ENCODE data around the gene RAB35. TPM values are rescaled to one million over a fixed set of nuclear protein-coding genes. Genes with fewer than 3 reads are reported as not detected.

RAB35 gene
- total RNA-seq, 1 experiment from 2014 or later: 57.1 TPM

DNA sequence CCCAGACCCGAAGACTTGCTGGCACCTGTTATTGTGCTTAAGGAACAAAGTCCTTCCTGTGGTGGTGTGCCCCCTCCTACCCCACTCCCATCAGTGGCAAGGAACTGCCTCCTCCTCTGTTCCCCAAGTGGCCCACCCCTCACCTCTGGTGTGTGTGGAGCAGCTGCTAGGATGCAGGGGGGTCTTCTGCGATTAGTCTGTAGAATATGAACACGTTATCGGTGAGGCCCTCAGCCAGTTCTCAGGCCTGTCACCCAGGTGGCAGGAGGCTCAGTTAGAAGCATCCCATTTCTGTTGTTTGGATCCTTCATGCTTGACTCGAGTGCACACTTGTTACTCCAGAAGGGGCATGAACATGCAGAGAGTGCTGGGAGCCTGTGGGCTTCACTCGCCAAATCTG lies 39.3 kb downstream of the RAB35 start:
- Histone ChIP-seq H3K9ac (ENCODE audit: low read length) (no peak overlapping the region), H3K9me2 (ENCODE audit: insufficient read depth) (no peaks in the 10 kb centered on the region), H3K4me3 (replicated peaks in 1 of 2; ENCODE audit: low read depth in 1 of 2, low read length in 2 of 2) (no peak overlapping the region), H3K79me2 (ENCODE audit: insufficient read depth, low read length) (no peaks in the 10 kb centered on the region), H3K9me3 (ENCODE audit: control insufficient read depth in 1 of 2, insufficient read depth in 1 of 2, low read depth in 1 of 2, low read length in 2 of 2) (no peaks in the 10 kb centered on the region), H4K20me1 (ENCODE audit: insufficient read depth) (no peaks in the 10 kb centered on the region), H2AFZ (ENCODE audit: low read depth, low read length, poor library complexity, severe bottlenecking) (no peak overlapping the region), H3K27ac (ENCODE audit: low read depth, low read length) (no peak overlapping the region), H3K4me2 (ENCODE audit: low read length) (no peak overlapping the region), H3K27me3 (ENCODE audit: insufficient read depth, low read length) (no peaks in the 10 kb centered on the region), H3K4me1 (ENCODE audit: control insufficient read depth in 1 of 2, insufficient read depth in 2 of 2, low read length in 2 of 2) (peaks cover 17 to 22% of the 10 kb centered on the region in 2 experiments), H3K36me3 (ENCODE audit: control insufficient read depth in 1 of 2, insufficient read depth in 2 of 2, low read length in 2 of 2) (no peaks in the 10 kb centered on the region; a peak in 1 of 4 replicates)
- no TSS peak for BruUV-seq (replicated peaks)
- DNase-seq (ENCODE audit: low read depth, low spot score): no peak
- ATAC-seq: no peak
- ChIA-PET RAD21 (ENCODE audit: low non-redundant PET in 1 of 2, low total read pairs in 2 of 2, uncharacterized antibody in 2 of 2, unreplicated experiment in 2 of 2) (no interaction called here), POLR2A (no interaction called here), CTCF (interaction anchor here (1.0 kb wide), 1 partner anchor 10 kb away, joined by 3 read pairs; no protein-coding TSS in a partner anchor)
- intact Hi-C loops (cut with micrococcal nuclease): no loop called here
- no peak for TF ChIP-seq EZH2 (IDR thresholded peaks at IDR 0.05)
- TF ChIP-seq SIN3A (IDR thresholded peaks at IDR 0.05; ENCODE audit: low read depth): no peak
- no peak for TF ChIP-seq RAD21 (IDR thresholded peaks at IDR 0.05; ENCODE audit: low read depth)
- TF ChIP-seq CBX3 (IDR thresholded peaks at IDR 0.05; ENCODE audit: low read depth): no peak
- TF ChIP-seq, protein P1, sequence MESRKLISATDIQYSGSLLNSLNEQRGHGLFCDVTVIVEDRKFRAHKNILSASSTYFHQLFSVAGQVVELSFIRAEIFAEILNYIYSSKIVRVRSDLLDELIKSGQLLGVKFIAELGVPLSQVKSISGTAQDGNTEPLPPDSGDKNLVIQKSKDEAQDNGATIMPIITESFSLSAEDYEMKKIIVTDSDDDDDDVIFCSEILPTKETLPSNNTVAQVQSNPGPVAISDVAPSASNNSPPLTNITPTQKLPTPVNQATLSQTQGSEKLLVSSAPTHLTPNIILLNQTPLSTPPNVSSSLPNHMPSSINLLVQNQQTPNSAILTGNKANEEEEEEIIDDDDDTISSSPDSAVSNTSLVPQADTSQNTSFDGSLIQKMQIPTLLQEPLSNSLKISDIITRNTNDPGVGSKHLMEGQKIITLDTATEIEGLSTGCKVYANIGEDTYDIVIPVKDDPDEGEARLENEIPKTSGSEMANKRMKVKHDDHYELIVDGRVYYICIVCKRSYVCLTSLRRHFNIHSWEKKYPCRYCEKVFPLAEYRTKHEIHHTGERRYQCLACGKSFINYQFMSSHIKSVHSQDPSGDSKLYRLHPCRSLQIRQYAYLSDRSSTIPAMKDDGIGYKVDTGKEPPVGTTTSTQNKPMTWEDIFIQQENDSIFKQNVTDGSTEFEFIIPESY (IDR thresholded peaks at IDR 0.05; ENCODE audit: extremely low read depth, insufficient replicate concordance, low read length): no peak
- no peak for TF ChIP-seq CEBPB (IDR thresholded peaks at IDR 0.05; ENCODE audit: low read depth)
- TF ChIP-seq SRF (IDR thresholded peaks at IDR 0.05; ENCODE audit: low read depth): no peak
- no peak for TF ChIP-seq YY1 (IDR thresholded peaks at IDR 0.05; ENCODE audit: extremely low read depth, insufficient replicate concordance, low read depth, low read length)
- no peak for TF ChIP-seq EZH2phosphoT487 (IDR thresholded peaks at IDR 0.05; ENCODE audit: borderline replicate concordance)
- no peak for TF ChIP-seq JUND (IDR thresholded peaks at IDR 0.05)
- TF ChIP-seq, protein P2, sequence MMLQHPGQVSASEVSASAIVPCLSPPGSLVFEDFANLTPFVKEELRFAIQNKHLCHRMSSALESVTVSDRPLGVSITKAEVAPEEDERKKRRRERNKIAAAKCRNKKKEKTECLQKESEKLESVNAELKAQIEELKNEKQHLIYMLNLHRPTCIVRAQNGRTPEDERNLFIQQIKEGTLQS (IDR thresholded peaks at IDR 0.05): no peak
- TF ChIP-seq, protein P3, sequence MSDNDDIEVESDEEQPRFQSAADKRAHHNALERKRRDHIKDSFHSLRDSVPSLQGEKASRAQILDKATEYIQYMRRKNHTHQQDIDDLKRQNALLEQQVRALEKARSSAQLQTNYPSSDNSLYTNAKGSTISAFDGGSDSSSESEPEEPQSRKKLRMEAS (IDR thresholded peaks at IDR 0.05): no peak
